Natural killer cell (primary cell): ENCODE data around the gene TGM2. TPM values are rescaled to one million over a fixed set of nuclear protein-coding genes. Genes with fewer than 3 reads are reported as not detected.

Experiments used
- ATAC-seq, 3 donors: fragments of 150-1000 bp in 2 of 3; fragments of 200-7000 bp in 1 of 3; cut with Tn5 transposase; 1 replicate in 1 of 3; 2 replicates in 2 of 3; pipeline ENCODE4 v1.10.0; 2021; ENCODE audit warnings: mild to moderate bottlenecking in 2 of 3, moderate library complexity in 2 of 3
- DNase-seq, 2 donors: peaks; one replicate each; pipeline versions ENCODE4 v3.0.0 to v3.0.0-alpha.2; 2013 to 2021; ENCODE audit warnings: mixed read lengths in 1 of 2
- H3K27ac ChIP-seq: one replicate; pipeline ENCODE4 v1.5.1; 2013; ENCODE audit warnings: mild to moderate bottlenecking, low read length
- H3K27me3 ChIP-seq: one replicate; pipeline ENCODE4 v1.6.1; 2013; ENCODE audit warnings: low read length; ENCODE audit not compliant: control insufficient read depth, insufficient read depth
- H3K36me3 ChIP-seq: one replicate; pipeline ENCODE4 v1.6.1; 2013; ENCODE audit warnings: low read length; ENCODE audit not compliant: control insufficient read depth, insufficient read depth
- H3K4me1 ChIP-seq: one replicate; pipeline ENCODE4 v1.6.1; 2013; ENCODE audit warnings: low read length; ENCODE audit not compliant: control insufficient read depth, insufficient read depth
- H3K4me3 ChIP-seq: one replicate; pipeline ENCODE4 v1.5.1; 2013; ENCODE audit warnings: low read length
- H3K9me3 ChIP-seq: one replicate; pipeline ENCODE4 v1.6.1; 2013; ENCODE audit warnings: low read length; ENCODE audit not compliant: control insufficient read depth, insufficient read depth
- H3K27ac Mint-ChIP-seq, 2 donors: one replicate each; pipeline ENCODE4 v1.8.0; 2022; ENCODE audit warnings: mild to moderate bottlenecking in 2 of 2, mixed read lengths in 2 of 2, moderate library complexity in 1 of 2
- H3K27me3 Mint-ChIP-seq, 2 donors: one replicate each; pipeline ENCODE4 v1.8.0; 2022; ENCODE audit warnings: low read depth in 2 of 2, mixed read lengths in 2 of 2
- H3K36me3 Mint-ChIP-seq: one replicate; pipeline ENCODE4 v1.8.0; 2022; ENCODE audit warnings: mixed read lengths
- H3K4me1 Mint-ChIP-seq, 2 donors: one replicate each; pipeline ENCODE4 v1.8.0; 2022; ENCODE audit warnings: mixed read lengths in 2 of 2
- H3K4me3 Mint-ChIP-seq: one replicate; pipeline ENCODE4 v1.8.0; 2022; ENCODE audit warnings: mild to moderate bottlenecking, moderate library complexity, mixed read lengths
- H3K9me3 Mint-ChIP-seq, 2 donors: one replicate each; pipeline ENCODE4 v1.8.0; 2022; ENCODE audit warnings: mixed read lengths in 2 of 2
- CTCF ChIP-seq: fragments of 200-600 bp; IDR thresholded peaks from one replicate; pipeline ENCODE4 v1.8.0; 2022; ENCODE audit warnings: antibody characterized with exemption
- WGBS: methylation state at CpG from one replicate; pipeline ENCODE4 v1.1.7; 2013; ENCODE audit warnings: missing lambda C conversion rate; ENCODE audit not compliant: insufficient coverage; 5-methylcytosine and 5-hydroxymethylcytosine counted together
- intact Hi-C: fragments of 100-400 bp; cut with micrococcal nuclease; formaldehyde crosslinking; loops from one replicate; pipeline ENCODE4 v1.14.2; 2022
- total RNA-seq, 4 donors: library from RNA; stranded (reverse); fragments of 120-200 nt in 1 of 4; gene quantifications; one replicate each; pipeline versions ENCODE4 v1.2.3 to v1.2.4, GENCODE V29; 2013 to 2022

The TGM2 gene
- total RNA-seq, 3 donors from 2014 or later (not counting 1 experiment from before 2014, with no cell fraction given) = 0.33 TPM; not detected in 1

DNA sequence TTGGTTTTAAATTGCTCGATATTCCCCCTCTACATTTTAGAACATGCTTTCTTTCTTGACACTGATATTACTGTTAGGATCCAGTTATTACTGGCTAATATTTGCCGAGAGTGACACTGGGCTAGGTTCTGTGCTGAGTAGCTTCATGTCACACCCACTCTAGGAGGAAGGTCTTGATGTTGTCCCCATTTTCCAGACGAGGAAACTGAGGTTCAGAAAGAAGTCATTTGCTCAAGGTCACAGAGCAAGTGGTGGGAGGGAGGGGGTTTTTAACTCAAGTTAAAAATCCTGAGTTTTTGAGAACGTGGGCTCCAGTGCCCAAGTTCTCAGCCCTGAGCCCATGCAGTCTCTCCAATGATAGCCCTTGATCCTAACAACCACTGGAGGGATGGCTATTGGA is 18.9 kb downstream of the TGM2 start:
- WGBS = 79% methylated on average over 3 of the region's 4 CpGs
- Histone ChIP-seq H3K27me3 (no peaks in the 10 kb centered on the region), H3K36me3 (no peaks in the 10 kb centered on the region), H3K4me1 (peaks cover 15% of the 10 kb centered on the region), H3K4me3 (no peak overlapping the region), H3K9me3 (no peaks in the 10 kb centered on the region), H3K27ac (no peak overlapping the region)
- TF ChIP-seq CTCF = no peak
- Mint-ChIP-seq H3K9me3 (no peaks in the 10 kb centered on the region), H3K4me1 (peaks cover 0 to 9% of the 10 kb centered on the region in 2 donors), H3K27me3 (no peaks in the 10 kb centered on the region), H3K4me3 (no peak overlapping the region), H3K27ac (no peak overlapping the region), H3K36me3 (no peaks in the 10 kb centered on the region)
- DNase-seq (no peak), ATAC-seq (no peak)
- intact Hi-C loops = no loop called here

DNA sequence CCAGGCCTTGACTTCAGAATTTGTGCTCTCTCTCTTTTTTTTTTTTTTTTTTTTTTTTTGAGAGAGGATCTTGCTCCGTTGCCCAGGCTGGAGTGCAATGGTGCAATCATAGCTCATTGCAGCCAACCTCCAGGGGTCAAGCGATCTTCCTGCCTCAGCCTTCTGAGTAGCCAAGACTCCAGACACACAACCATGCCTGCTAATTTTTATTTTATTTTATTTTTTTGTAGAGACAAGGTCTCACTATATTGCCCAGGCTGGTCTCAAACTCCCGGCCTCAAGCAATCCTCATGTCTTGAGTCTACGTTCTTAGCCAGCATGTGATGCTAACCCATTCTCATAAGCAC is 19.4 kb downstream of the TGM2 start:
- Mint-ChIP-seq H3K4me3 (no peak overlapping the region), H3K27ac (no peak overlapping the region), H3K36me3 (no peaks in the 10 kb centered on the region), H3K4me1 (peaks cover 0 to 8% of the 10 kb centered on the region in 2 donors), H3K9me3 (no peaks in the 10 kb centered on the region), H3K27me3 (no peaks in the 10 kb centered on the region)
- H3K4me3 ChIP-seq = no peak overlapping the region
- no peak overlapping the region for H3K27ac ChIP-seq
- ATAC-seq (no peak), DNase-seq (no peak)
- H3K36me3 ChIP-seq = no peaks in the 10 kb centered on the region
- H3K4me1 ChIP-seq = peaks cover 15% of the 10 kb centered on the region
- 95% methylated on average over 4 of the region's 4 CpGs for WGBS
- no peaks in the 10 kb centered on the region for H3K9me3 ChIP-seq
- no peak for TF ChIP-seq CTCF
- no peaks in the 10 kb centered on the region for H3K27me3 ChIP-seq
- intact Hi-C loops = no loop called here

DNA sequence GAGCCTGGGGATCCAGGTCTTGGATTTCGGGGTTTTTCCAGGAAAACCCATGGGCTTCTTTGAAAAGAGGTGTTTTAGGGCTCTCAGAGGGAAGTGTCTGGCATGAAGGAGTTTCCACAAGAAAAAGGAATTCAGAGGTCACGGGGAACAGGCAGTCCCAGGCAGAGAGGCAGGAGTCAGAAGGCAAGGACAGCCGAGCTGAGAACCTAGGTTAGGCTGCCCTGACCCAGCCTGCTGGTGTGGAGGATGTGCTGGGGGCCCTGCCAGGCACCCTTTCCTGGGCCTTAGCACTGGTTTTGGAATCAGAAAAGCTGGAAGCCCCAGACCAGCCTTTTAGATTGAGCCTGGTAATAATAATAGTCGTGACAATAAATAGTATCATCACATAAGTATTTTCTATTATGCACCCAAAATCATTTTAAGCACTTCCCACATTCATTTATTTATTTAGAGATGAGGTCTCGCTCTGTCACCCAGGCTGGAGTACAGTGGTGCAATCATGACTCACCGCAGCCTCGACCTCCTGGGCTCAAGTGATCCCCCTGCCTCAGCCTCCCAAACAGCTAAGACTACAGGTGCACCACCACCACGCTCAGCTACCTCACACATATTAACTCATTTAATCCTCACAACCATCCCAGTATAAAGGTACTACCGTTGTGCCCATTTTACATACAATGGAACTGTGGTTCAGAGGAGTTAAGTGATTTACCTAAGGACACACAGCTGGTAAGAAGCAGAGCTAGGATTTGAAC is 19.9 kb downstream of the TGM2 start:
- H3K4me3 ChIP-seq = no peak overlapping the region
- H3K9me3 Mint-ChIP-seq = no peaks in the 10 kb centered on the region
- DNase-seq (no peak), ATAC-seq (no peak)
- TF ChIP-seq CTCF = no peak
- no peaks in the 10 kb centered on the region for H3K36me3 Mint-ChIP-seq
- H3K27me3 ChIP-seq = no peaks in the 10 kb centered on the region
- no peaks in the 10 kb centered on the region for H3K27me3 Mint-ChIP-seq
- peaks cover 0 to 2% of the 10 kb centered on the region in 2 donors for H3K4me1 Mint-ChIP-seq
- H3K36me3 ChIP-seq = no peaks in the 10 kb centered on the region
- no peak overlapping the region for H3K4me3 Mint-ChIP-seq
- WGBS = 91% methylated on average over 8 of the region's 9 CpGs
- no peaks in the 10 kb centered on the region for H3K9me3 ChIP-seq
- intact Hi-C loops = no loop called here
- peaks cover 15% of the 10 kb centered on the region for H3K4me1 ChIP-seq
- no peak overlapping the region for H3K27ac ChIP-seq
- no peak overlapping the region for H3K27ac Mint-ChIP-seq

- no peak overlapping the region for H3K4me3 ChIP-seq
- ATAC-seq (no peak), DNase-seq (no peak)
- H3K9me3 Mint-ChIP-seq = no peaks in the 10 kb centered on the region
- H3K36me3 Mint-ChIP-seq = no peaks in the 10 kb centered on the region
- H3K27ac Mint-ChIP-seq = no peak overlapping the region
- intact Hi-C loops = no loop called here
- peaks cover 15% of the 10 kb centered on the region for H3K4me1 ChIP-seq
- no peaks in the 10 kb centered on the region for H3K27me3 Mint-ChIP-seq
- no peak overlapping the region for H3K4me3 Mint-ChIP-seq
- no peaks in the 10 kb centered on the region for H3K36me3 ChIP-seq
- no peaks in the 10 kb centered on the region for H3K4me1 Mint-ChIP-seq
- no peaks in the 10 kb centered on the region for H3K9me3 ChIP-seq
- no peak for TF ChIP-seq CTCF
- H3K27ac ChIP-seq = no peak overlapping the region
- 89% methylated on average over 5 of the region's 5 CpGs for WGBS
- H3K27me3 ChIP-seq = no peaks in the 10 kb centered on the region
Observed at GRCh38 chr20:38144598-38144973, 20.5 kb downstream of the TGM2 start.
